ENCODE data around the gene MFF.
A peak's percentile ranks its signal among the peaks of the same experiment; 100 is the strongest.

The MFF gene

DNA sequence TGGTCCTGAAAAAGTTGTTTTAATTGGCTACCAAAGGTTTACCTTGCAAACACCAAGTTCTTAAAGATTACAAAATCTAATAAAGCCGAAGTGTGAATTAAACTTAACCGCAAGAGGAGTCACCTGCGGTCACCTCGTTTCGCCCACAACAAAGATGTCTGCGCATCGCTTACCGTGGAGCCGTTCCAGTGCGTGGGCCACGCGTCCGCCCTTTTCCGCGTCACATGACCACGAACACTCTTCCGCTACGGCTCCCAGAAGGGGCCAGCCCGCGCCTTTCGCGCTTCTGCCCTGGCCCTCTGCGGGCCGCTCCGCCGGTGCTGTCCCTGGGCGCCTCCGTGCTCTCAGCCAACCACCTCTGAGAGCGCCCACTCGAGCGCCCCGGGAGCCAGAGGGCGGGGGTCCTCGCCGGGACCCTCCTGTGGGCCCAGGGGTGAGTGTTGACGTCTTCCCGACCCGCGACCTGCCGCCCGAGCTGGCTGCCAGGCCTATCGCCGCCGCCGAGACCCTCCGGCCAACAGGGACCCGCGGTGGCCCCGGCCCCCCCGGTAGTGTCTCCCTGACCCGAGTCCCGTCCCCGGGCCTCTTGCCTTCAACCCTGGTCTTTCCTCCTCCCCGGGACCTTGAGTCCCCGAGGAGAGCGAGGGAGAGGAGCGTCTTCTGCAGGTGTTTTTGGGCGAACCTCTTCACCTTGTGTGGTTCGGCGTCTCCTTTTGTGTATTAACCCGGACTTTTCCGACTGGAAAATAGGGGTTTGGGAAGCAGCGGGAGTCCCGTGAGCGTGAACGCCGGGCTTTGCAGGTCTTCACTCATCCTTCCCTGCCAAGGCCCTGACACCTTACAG, at the start of gene MFF:
Gene MFF, plus strand, starts transcription at position 257 of the 844 bp plus-strand sequence. CDS start 5,415 bp downstream, outside the sequence.
- peak; percentile 82 for DNase-seq (ENCODE audit: low read depth)
- peak; percentile 40 for TF ChIP-seq CTCF (conservative IDR thresholded peaks at IDR 0.05; ENCODE audit: low read depth, low read length)
- H3K4me3 ChIP-seq (ENCODE audit: low read length), result peak within 1 kb of the TSS; percentile 81

DNA sequence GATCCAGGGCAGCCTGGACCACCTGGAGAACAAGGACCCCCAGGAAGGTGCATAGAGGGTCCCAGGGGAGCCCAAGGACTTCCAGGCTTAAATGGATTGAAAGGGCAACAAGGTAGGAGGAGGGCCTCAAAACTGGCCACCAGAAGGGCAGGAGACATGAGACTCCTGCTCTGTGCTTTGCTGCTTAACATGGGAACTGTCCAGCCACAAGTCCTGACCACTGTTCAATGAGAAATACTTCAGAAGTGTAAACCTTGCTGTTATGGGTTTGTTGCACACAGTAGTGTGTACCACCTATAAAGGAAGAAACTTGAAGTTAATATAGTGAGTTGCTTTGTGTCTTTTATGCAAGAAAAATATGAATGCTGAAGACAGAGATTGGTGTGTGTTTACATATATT, 44.2 kb upstream of the MFF start:
- no peak for TF ChIP-seq CTCF (conservative IDR thresholded peaks at IDR 0.05; ENCODE audit: low read depth, low read length)
- no peak for DNase-seq (ENCODE audit: low read depth)
- no peak overlapping the region for H3K4me3 ChIP-seq (ENCODE audit: low read length)

DNA sequence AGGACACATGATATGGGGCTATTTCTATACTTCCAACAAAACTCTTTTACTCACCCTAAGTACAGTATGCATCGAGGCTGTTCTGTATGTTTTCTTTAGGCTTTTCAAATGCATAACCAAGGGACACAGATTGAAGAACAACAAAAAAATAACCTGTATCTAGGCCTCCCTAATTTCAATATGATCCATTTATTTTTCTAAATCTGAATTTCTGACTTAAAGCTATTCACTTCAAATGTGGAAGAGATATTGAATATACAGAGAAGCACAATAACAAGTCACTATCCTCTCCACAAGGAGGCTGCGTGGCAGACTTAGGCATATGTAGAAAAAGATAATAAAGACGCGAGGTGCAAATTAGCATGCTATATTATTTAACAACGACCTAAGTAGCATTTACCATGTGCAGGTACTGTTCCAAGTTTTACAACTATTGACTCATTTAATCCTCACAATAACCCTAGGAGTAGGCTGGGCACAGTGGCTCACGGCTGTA, 39.3 kb upstream of the MFF start:
- DNase-seq (ENCODE audit: low read depth), result no peak
- TF ChIP-seq CTCF (conservative IDR thresholded peaks at IDR 0.05; ENCODE audit: low read depth, low read length), result no peak
- no peak overlapping the region for H3K4me3 ChIP-seq (ENCODE audit: low read length)

DNA sequence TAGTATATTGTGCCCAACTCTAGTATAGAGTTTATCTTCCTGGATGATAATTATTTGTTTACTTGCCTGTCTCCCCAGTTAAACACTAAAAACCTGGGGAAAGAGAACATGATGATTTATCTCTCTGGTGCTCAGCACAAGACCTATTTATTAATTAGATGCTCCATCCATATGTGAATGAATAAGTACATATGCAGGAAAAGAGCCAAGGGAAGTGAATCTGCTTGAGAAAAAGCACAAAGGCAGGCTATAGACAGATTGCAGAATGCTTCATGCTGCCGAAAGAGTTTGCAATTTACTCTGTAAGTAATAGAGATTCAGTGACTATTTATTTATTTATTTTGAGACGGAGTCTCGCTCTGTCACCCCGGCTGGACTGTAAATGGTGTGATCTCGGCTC, 37.3 kb upstream of the MFF start:
- H3K4me3 ChIP-seq (ENCODE audit: low read length), result no peak overlapping the region
- TF ChIP-seq CTCF (conservative IDR thresholded peaks at IDR 0.05; ENCODE audit: low read depth, low read length), result no peak
- no peak for DNase-seq (ENCODE audit: low read depth)

DNA sequence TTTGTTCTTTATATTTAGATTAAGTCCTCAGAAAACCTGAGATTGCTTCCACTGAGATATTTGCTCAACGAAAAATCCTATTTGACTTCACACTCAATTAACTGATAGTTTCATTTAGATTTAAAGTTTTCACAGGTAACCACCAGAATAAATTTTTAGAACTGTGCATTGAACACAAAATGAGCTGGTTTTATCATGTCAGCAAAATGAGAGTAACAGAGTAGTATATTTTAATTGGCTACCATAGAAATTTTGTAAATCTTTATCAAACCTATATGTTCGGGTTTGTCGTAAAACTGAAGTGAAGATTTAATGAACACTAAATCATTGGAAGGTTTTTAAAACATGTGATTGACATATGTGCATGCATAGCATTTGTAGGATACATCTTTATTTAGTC, 32.7 kb upstream of the MFF start:
- TF ChIP-seq CTCF (conservative IDR thresholded peaks at IDR 0.05; ENCODE audit: low read depth, low read length), result no peak
- no peak for DNase-seq (ENCODE audit: low read depth)
- no peak overlapping the region for H3K4me3 ChIP-seq (ENCODE audit: low read length)

- DNase-seq (ENCODE audit: low read depth), result no peak
- no peak for TF ChIP-seq CTCF (conservative IDR thresholded peaks at IDR 0.05; ENCODE audit: low read depth, low read length)
- no peak overlapping the region for H3K4me3 ChIP-seq (ENCODE audit: low read length)
These were observed 31.5 kb upstream of the MFF start for GRCh38 chr2:227293531-227293930.

DNA sequence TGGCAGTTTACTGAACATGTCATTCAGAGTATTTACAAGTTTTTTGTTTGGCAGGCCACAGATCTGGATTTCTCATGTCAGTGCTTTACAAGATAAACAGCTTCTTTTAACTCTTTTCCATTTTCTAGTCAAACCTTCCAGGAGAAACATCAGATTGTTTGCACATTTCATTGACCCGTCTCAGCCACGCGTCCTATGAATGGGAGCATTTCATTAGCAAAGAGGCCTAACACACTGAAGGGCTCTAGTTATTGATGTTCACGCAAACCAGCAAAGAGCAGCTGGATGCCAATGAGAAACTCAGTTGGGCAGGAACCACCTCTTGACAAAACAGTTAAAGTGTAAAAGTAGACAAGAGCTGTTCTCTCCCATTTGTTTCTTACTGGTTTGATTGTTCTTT, 29.2 kb upstream of the MFF start:
- H3K4me3 ChIP-seq (ENCODE audit: low read length), result no peak overlapping the region
- TF ChIP-seq CTCF (conservative IDR thresholded peaks at IDR 0.05; ENCODE audit: low read depth, low read length), result no peak
- DNase-seq (ENCODE audit: low read depth), result no peak

All from retinal pigment epithelial cell (primary cell).